Stimulated activated naive B cell treated with anti-CD40 and anti-IgM and Interleukin-4, amounts not matched to agents 10 μg/mL and 1 μg/mL and 100 μg/mL, for 72 hours (primary cell): ENCODE results near the gene KAT2B.
A peak's percentile ranks its signal among the peaks of the same experiment; 100 is the strongest.

Experiments used
- ATAC-seq, 2 donors: fragments of 150-1000 bp; cut with Tn5 transposase; replicated peaks; 2 replicates each; pipeline ENCODE4 v1.10.0; 2021; ENCODE audit warnings: moderate library complexity in 1 of 2
- DNase-seq: peaks from one replicate; pipeline ENCODE4 v3.0.0; 2021
- H3K27ac Mint-ChIP-seq: one replicate; pipeline ENCODE4 v1.8.0; 2022; ENCODE audit warnings: mild to moderate bottlenecking, mixed read lengths
- H3K27me3 Mint-ChIP-seq, 2 donors: one replicate each; pipeline ENCODE4 v1.8.0; 2022; ENCODE audit warnings: mixed read lengths in 2 of 2
- H3K36me3 Mint-ChIP-seq, 2 donors: one replicate each; pipeline ENCODE4 v1.8.0; 2022; ENCODE audit warnings: mixed read lengths in 2 of 2, mild to moderate bottlenecking in 1 of 2
- H3K4me1 Mint-ChIP-seq, 2 donors: one replicate each; pipeline ENCODE4 v1.8.0; 2022; ENCODE audit warnings: mixed read lengths in 2 of 2, mild to moderate bottlenecking in 1 of 2
- H3K4me3 Mint-ChIP-seq, 2 donors: one replicate each; pipeline ENCODE4 v1.8.0; 2022; ENCODE audit warnings: mild to moderate bottlenecking in 2 of 2, mixed read lengths in 2 of 2, moderate library complexity in 1 of 2
- H3K9me3 Mint-ChIP-seq, 2 donors: one replicate each; pipeline ENCODE4 v1.8.0; 2022; ENCODE audit warnings: mixed read lengths in 2 of 2, mild to moderate bottlenecking in 1 of 2

KAT2B gene

GRCh38 chr3:20105513-20106280 is 65.5 kb downstream of the KAT2B start:
- no peak overlapping the region for H3K4me3 Mint-ChIP-seq
- DNase-seq: no peak
- H3K4me1 Mint-ChIP-seq: peaks cover 8 to 28% of the 10 kb centered on the region in 2 donors
- no peak for ATAC-seq
- peak overlapping the region; percentile 69 for H3K27ac Mint-ChIP-seq
- H3K9me3 Mint-ChIP-seq: no peaks in the 10 kb centered on the region
- peaks cover 0 to 7% of the 10 kb centered on the region in 2 donors for H3K36me3 Mint-ChIP-seq
- H3K27me3 Mint-ChIP-seq: no peaks in the 10 kb centered on the region

- H3K27ac Mint-ChIP-seq: no peak overlapping the region
- peaks cover 8 to 28% of the 10 kb centered on the region in 2 donors for H3K4me1 Mint-ChIP-seq
- no peaks in the 10 kb centered on the region for H3K9me3 Mint-ChIP-seq
- no peak for DNase-seq
- H3K36me3 Mint-ChIP-seq: peaks cover 6 to 21% of the 10 kb centered on the region in 2 donors
- H3K4me3 Mint-ChIP-seq: no peak overlapping the region
- no peaks in the 10 kb centered on the region for H3K27me3 Mint-ChIP-seq
- ATAC-seq: no peak
Measured at GRCh38 chr3:20107722-20108121, 67.5 kb downstream of the KAT2B start.

- Mint-ChIP-seq H3K27ac (no peak overlapping the region), H3K4me3 (no peak overlapping the region), H3K4me1 (peaks cover 6 to 23% of the 10 kb centered on the region in 2 donors), H3K9me3 (no peaks in the 10 kb centered on the region), H3K36me3 (peaks cover 11 to 26% of the 10 kb centered on the region in 2 donors), H3K27me3 (no peaks in the 10 kb centered on the region)
- DNase-seq: no peak
- ATAC-seq: no peak
Measured at GRCh38 chr3:20108869-20109268, 68.6 kb downstream of the KAT2B start.

- no peak overlapping the region for H3K4me3 Mint-ChIP-seq
- H3K4me1 Mint-ChIP-seq: peaks cover 3 to 6% of the 10 kb centered on the region in 2 donors
- H3K27me3 Mint-ChIP-seq: no peaks in the 10 kb centered on the region
- DNase-seq (no peak), ATAC-seq (no peak)
- no peak overlapping the region for H3K27ac Mint-ChIP-seq
- no peaks in the 10 kb centered on the region for H3K9me3 Mint-ChIP-seq
- peaks cover 13 to 32% of the 10 kb centered on the region in 2 donors for H3K36me3 Mint-ChIP-seq
Measured at GRCh38 chr3:20110826-20111225, 70.6 kb downstream of the KAT2B start.

DNA sequence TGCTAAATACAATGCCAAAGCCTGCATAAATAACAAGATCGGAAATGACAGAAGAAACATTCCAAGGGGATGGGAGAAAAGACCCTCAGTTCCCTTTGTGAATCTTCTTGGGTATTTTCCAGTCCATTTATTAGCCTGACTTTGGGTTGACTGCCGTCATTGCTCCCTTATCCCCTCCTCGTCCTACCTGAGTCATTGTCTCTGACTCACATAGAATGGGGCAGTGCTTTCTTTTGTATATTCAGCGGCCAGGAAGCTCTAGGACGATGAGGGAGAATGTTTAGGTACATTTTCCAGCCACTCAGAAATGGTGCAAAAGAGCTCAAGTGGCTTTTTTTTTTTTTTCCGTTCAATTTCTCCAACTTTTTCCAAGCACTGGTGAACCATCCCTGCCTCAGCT is 71.6 kb downstream of the KAT2B start:
- ATAC-seq: no peak
- peaks cover 23 to 40% of the 10 kb centered on the region in 2 donors for H3K36me3 Mint-ChIP-seq
- no peak overlapping the region for H3K27ac Mint-ChIP-seq
- no peak overlapping the region for H3K4me3 Mint-ChIP-seq
- no peak for DNase-seq
- H3K27me3 Mint-ChIP-seq: no peaks in the 10 kb centered on the region
- H3K4me1 Mint-ChIP-seq: no peaks in the 10 kb centered on the region
- no peaks in the 10 kb centered on the region for H3K9me3 Mint-ChIP-seq

DNA sequence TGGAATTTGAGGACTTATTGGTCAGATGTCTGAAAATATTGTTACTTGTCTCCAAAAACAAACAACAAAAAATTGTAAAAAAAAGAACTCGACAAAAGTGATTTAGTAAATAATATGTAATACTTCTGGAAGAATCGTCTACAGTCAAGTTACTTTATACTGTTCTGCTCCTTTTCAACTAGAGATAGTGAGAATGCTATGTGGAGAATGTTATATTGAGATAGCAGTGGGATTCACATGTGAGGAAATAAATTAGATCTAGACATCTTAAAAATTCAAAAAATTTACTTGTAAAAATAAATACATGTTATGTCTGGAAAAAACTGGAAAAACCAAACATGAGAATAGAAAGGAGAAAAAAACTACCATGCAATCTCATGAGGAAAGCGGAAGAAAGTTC is 80.8 kb downstream of the KAT2B start:
- H3K4me1 Mint-ChIP-seq: peaks cover 4 to 13% of the 10 kb centered on the region in 2 donors
- H3K36me3 Mint-ChIP-seq: peaks cover 58 to 74% of the 10 kb centered on the region in 2 donors
- H3K9me3 Mint-ChIP-seq: no peaks in the 10 kb centered on the region
- ATAC-seq (no peak), DNase-seq (no peak)
- H3K27ac Mint-ChIP-seq: no peak overlapping the region
- no peaks in the 10 kb centered on the region for H3K27me3 Mint-ChIP-seq
- no peak overlapping the region for H3K4me3 Mint-ChIP-seq

DNA sequence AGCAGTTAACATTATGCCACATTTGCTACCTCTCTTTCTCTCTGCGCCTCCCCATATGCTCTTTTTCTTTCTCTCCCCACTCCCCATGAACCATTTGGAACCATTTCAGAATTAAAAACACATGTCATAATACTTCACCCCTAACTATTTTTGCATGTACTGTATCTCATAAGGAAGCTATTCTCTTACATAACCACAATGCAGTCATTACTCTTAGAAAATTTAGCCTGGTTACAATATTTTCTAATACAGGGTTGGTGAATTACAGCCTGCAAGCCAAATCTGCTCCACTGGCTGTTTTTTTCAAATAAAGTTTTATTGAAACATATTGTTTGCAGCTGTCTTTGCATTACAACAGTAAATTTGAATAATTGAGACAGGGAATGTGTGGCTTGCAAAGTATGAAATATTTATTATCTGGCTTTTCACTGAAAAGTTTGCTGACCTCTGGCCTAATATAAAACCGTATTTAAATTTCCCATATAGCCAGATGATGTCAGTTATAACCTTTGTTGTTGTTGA is 82.9 kb downstream of the KAT2B start:
- Mint-ChIP-seq H3K36me3 (peaks cover 54 to 71% of the 10 kb centered on the region in 2 donors), H3K4me1 (peaks cover 15 to 34% of the 10 kb centered on the region in 2 donors), H3K9me3 (no peaks in the 10 kb centered on the region), H3K27ac (no peak overlapping the region), H3K4me3 (no peak overlapping the region), H3K27me3 (no peaks in the 10 kb centered on the region)
- DNase-seq (no peak), ATAC-seq (no peak)

GRCh38 chr3:20125289-20125688 is 85.0 kb downstream of the KAT2B start:
- no peaks in the 10 kb centered on the region for H3K27me3 Mint-ChIP-seq
- peak overlapping the region; percentile 94 for H3K27ac Mint-ChIP-seq
- ATAC-seq (peak in 1 of 2 donors; percentile 3), DNase-seq (no peak)
- H3K36me3 Mint-ChIP-seq: peaks cover 53 to 65% of the 10 kb centered on the region in 2 donors
- no peaks in the 10 kb centered on the region for H3K9me3 Mint-ChIP-seq
- H3K4me3 Mint-ChIP-seq: no peak overlapping the region
- peaks cover 19 to 38% of the 10 kb centered on the region in 2 donors for H3K4me1 Mint-ChIP-seq

DNA sequence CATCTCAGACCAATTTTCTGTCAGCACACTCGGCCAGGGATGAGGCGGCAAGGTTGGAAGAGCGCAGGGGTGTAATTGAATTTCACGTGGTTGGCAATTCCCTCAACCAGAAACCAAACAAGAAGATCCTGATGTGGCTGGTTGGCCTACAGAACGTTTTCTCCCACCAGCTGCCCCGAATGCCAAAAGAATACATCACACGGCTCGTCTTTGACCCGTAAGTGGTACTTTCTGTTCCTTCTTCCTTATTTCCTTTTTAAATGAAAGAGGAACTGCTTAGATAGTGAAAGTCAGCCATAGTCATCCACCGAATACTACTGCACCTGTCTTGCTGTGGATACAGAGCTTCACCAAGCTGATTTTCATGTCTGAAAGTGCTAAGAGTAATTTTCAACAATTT is 85.7 kb downstream of the KAT2B start:
- Mint-ChIP-seq H3K27ac (peak overlapping the region; percentile 94), H3K9me3 (no peaks in the 10 kb centered on the region), H3K27me3 (no peaks in the 10 kb centered on the region), H3K36me3 (peaks cover 54 to 66% of the 10 kb centered on the region in 2 donors), H3K4me1 (peaks cover 21 to 38% of the 10 kb centered on the region in 2 donors), H3K4me3 (peak overlapping the region; percentile 64 to 66)
- DNase-seq (peak; percentile 75), ATAC-seq (peak; percentile 98 to 99)

DNA sequence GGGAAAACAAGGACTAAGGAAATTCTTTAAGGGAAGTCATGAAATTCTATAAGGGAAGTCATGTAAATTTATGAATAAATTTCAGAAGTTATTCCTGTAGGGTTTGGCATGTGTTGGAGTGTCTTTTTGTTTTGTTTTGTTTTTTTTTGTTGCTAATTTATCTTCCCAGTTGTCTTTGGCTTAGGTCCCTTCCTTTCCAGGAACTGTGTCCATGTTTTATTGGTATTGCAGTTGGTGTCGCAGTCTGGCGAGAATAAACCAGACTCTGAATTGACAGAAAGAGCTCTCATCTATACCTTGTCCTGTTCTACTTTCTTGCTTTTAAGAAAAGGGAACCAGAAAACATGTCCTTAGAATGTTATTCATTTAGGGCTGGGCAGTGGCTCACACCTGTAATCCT is 88.1 kb downstream of the KAT2B start:
- DNase-seq: no peak
- ATAC-seq: no peak
- Mint-ChIP-seq H3K36me3 (peaks cover 43 to 48% of the 10 kb centered on the region in 2 donors), H3K4me1 (peaks cover 21 to 38% of the 10 kb centered on the region in 2 donors), H3K27me3 (no peaks in the 10 kb centered on the region), H3K4me3 (no peak overlapping the region), H3K27ac (no peak overlapping the region), H3K9me3 (no peaks in the 10 kb centered on the region)

DNA sequence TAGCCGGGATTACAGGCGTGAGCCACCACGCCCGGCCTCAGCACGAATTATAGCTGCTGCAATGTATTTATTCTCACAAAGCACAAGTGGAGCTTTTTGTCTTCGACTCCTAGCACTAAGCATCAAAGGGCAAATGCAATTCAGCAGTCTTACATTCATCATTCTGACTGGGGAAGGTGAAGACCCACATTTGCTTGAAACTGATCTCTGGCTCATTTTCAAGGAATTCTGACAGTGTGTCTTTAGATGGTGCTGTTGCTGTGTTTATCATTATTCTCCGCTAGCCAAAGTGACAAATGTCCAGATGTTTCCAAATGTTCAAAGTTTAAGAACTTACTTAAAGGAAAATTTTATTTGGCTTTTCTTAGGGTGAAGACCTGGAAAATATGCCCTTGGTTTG is 89.9 kb downstream of the KAT2B start:
- H3K27me3 Mint-ChIP-seq: no peaks in the 10 kb centered on the region
- DNase-seq (no peak), ATAC-seq (no peak)
- peaks cover 21 to 34% of the 10 kb centered on the region in 2 donors for H3K4me1 Mint-ChIP-seq
- H3K36me3 Mint-ChIP-seq: peaks cover 31 to 47% of the 10 kb centered on the region in 2 donors
- no peak overlapping the region for H3K27ac Mint-ChIP-seq
- H3K4me3 Mint-ChIP-seq: no peak overlapping the region
- no peaks in the 10 kb centered on the region for H3K9me3 Mint-ChIP-seq

GRCh38 chr3:20136231-20136630 is 96.0 kb downstream of the KAT2B start:
- no peak overlapping the region for H3K4me3 Mint-ChIP-seq
- H3K4me1 Mint-ChIP-seq: peaks cover 3 to 6% of the 10 kb centered on the region in 2 donors
- DNase-seq (no peak), ATAC-seq (no peak)
- H3K36me3 Mint-ChIP-seq: peaks cover 14 to 37% of the 10 kb centered on the region in 2 donors
- no peaks in the 10 kb centered on the region for H3K9me3 Mint-ChIP-seq
- H3K27ac Mint-ChIP-seq: no peak overlapping the region
- no peaks in the 10 kb centered on the region for H3K27me3 Mint-ChIP-seq

DNA sequence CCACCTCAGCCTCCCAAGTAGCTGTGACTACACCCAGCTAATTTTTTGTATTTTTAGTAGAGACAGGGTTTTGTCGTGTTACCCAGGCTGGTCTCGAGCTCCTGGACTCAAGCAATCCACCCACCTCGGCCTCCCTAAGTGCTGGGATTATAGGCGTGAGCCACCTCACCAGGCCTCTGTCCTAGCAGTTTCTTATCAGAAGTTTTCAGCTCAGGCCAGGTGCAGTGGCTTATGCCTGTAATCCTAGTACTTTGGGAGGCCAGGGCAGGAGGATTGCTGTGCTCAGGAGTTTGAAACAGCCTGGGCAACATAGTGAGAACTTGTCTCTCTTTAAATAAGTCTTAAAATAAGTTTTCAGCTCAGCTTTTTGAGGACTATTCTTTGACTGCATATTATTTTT is 97.4 kb downstream of the KAT2B start:
- H3K27me3 Mint-ChIP-seq: no peaks in the 10 kb centered on the region
- H3K36me3 Mint-ChIP-seq: peaks cover 21 to 45% of the 10 kb centered on the region in 2 donors
- peaks cover 3 to 6% of the 10 kb centered on the region in 2 donors for H3K4me1 Mint-ChIP-seq

DNA sequence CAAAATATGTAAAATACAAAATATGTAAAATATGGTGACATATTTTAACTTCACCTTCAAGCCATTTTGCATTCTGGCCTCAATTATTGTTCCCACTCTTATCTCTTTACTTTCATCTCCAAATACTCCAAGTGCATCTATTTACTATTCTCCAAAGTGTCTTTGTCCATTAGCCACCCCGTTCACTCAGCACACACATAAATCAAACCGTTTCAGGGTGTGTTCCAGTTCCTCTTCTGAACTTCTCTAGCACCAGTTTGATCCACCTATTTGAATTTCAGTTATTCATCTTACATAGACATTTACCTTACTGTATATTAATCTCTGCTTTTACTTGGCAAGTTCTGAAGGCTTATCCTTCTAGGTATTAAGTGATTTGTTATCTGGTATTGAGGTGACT is 100.6 kb downstream of the KAT2B start:
- peaks cover 28 to 42% of the 10 kb centered on the region in 2 donors for H3K36me3 Mint-ChIP-seq
- ATAC-seq (no peak), DNase-seq (no peak)
- no peak overlapping the region for H3K4me3 Mint-ChIP-seq
- peaks cover 3 to 6% of the 10 kb centered on the region in 2 donors for H3K4me1 Mint-ChIP-seq
- H3K27me3 Mint-ChIP-seq: no peaks in the 10 kb centered on the region
- no peak overlapping the region for H3K27ac Mint-ChIP-seq
- no peaks in the 10 kb centered on the region for H3K9me3 Mint-ChIP-seq

More for the DNA sequence above, 97.4 kb downstream of the KAT2B start:
- ATAC-seq (no peak), DNase-seq (no peak)
- Mint-ChIP-seq H3K4me3 (no peak overlapping the region), H3K9me3 (no peaks in the 10 kb centered on the region), H3K27ac (no peak overlapping the region)

DNA sequence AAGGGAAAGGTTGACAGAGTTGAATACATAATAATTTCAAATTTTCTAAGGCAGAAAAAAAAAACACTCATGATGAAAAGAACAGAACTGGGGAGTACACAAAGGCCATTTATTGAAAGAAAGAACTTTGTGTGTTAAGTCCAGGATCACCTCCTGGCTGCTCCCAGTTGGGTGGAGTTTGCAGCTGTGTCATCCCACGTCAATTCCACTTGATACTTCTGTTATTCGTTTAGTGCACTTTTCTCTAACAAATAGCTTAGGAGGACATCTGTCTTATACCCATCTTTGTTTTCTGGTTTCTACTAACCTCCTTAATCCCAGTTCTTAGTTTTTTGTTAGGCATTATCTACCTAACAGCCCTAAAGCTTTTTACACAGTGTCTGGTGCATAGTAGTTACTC is 101.1 kb downstream of the KAT2B start:
- Mint-ChIP-seq H3K27ac (no peak overlapping the region), H3K4me3 (no peak overlapping the region), H3K27me3 (no peaks in the 10 kb centered on the region), H3K4me1 (peaks cover 3 to 6% of the 10 kb centered on the region in 2 donors), H3K9me3 (no peaks in the 10 kb centered on the region), H3K36me3 (peaks cover 28 to 44% of the 10 kb centered on the region in 2 donors)
- ATAC-seq: no peak
- no peak for DNase-seq
